Tibial nerve (tissue), 4 donors: ENCODE data around the gene STRIP2.

Experiments
- CTCF ChIP-seq, 5 experiments: fragments of 200-600 bp in 3 of 5; fragments of 450-650 bp in 2 of 5; sonication (generic) in 3 of 5; IDR thresholded peaks; one replicate each; pipeline ENCODE4 v1.5.1; 2016 to 2019; ENCODE audit warnings: antibody characterized with exemption in 5 of 5, mild to moderate bottlenecking in 3 of 5, moderate library complexity in 2 of 5
- EP300 ChIP-seq, 2 donors: sonication (generic); formaldehyde crosslinking; IDR thresholded peaks; one replicate each; pipeline ENCODE4 v1.6.1; 2017; ENCODE audit warnings: antibody characterized with exemption in 2 of 2, mild to moderate bottlenecking in 1 of 2
- POLR2A ChIP-seq, 2 donors: fragments of 450-650 bp; IDR thresholded peaks; one replicate each; pipeline ENCODE4 v1.6.1; 2017; ENCODE audit warnings: antibody characterized with exemption in 2 of 2, mild to moderate bottlenecking in 2 of 2, moderate library complexity in 2 of 2

- TF ChIP-seq CTCF (IDR thresholded peaks at IDR 0.05) (no peak), POLR2A (IDR thresholded peaks at IDR 0.05) (no peak), EP300 (IDR thresholded peaks at IDR 0.05) (no peak)
These were observed 62.4 kb downstream of the STRIP2 start for GRCh38 chr7:129496653-129497052.
